Brain microvascular endothelial cell (primary cell): ENCODE measurements around the gene ATP5F1E.

Experiments used
- DNase-seq: peaks from one replicate; pipeline ENCODE4 v3.0.0-alpha.2; 2020
- H3K27ac ChIP-seq: fragments of 250-450 bp; sonication (Bioruptor Pico); 2 replicates; pipeline ENCODE4 v1.5.1; 2020; ENCODE audit warnings: mild to moderate bottlenecking, moderate library complexity
- H3K27me3 ChIP-seq: fragments of 250-450 bp; sonication (Bioruptor Pico); replicated peaks from 2 replicates; pipeline ENCODE4 v1.5.1; 2020; ENCODE audit warnings: mild to moderate bottlenecking
- H3K36me3 ChIP-seq: fragments of 250-450 bp; sonication (Bioruptor Pico); replicated peaks from 2 replicates; pipeline ENCODE4 v1.5.1; 2020; ENCODE audit warnings: mild to moderate bottlenecking
- H3K4me3 ChIP-seq: 2 replicates; pipeline ENCODE4 v1.5.1; 2011; ENCODE audit warnings: low read depth, mild to moderate bottlenecking, control low read depth, low read length, moderate library complexity
- in situ Hi-C: cut with HindIII; loops from 2 replicates; pipeline ENCODE4 v1.10.0; 2017; ENCODE audit warnings: low sequenced_read_pairs, low pct_ligation_motif_present
- TF ChIP-seq, protein P1 (sequence below): IDR thresholded peaks from 2 replicates; pipeline ENCODE4 v1.5.1; 2011; ENCODE audit warnings: low read depth, mild to moderate bottlenecking, moderate library complexity, low read length, control low read depth, inconsistent platforms; ENCODE audit errors: missing control alignments

The ATP5F1E gene

DNA sequence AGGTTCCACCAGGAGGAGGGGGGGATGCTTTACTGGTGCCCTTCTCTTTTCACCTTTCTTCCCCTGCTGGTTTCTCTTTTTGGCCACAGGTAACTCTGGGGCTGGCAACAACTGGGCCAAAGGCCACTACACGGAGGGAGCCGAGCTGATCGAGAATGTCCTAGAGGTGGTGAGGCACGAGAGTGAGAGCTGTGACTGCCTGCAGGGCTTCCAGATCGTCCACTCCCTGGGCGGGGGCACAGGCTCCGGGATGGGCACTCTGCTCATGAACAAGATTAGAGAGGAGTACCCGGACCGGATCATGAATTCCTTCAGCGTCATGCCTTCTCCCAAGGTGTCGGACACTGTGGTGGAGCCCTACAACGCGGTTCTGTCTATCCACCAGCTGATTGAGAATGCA, 8.5 kb downstream of the ATP5F1E start:
- TF ChIP-seq, protein P1, sequence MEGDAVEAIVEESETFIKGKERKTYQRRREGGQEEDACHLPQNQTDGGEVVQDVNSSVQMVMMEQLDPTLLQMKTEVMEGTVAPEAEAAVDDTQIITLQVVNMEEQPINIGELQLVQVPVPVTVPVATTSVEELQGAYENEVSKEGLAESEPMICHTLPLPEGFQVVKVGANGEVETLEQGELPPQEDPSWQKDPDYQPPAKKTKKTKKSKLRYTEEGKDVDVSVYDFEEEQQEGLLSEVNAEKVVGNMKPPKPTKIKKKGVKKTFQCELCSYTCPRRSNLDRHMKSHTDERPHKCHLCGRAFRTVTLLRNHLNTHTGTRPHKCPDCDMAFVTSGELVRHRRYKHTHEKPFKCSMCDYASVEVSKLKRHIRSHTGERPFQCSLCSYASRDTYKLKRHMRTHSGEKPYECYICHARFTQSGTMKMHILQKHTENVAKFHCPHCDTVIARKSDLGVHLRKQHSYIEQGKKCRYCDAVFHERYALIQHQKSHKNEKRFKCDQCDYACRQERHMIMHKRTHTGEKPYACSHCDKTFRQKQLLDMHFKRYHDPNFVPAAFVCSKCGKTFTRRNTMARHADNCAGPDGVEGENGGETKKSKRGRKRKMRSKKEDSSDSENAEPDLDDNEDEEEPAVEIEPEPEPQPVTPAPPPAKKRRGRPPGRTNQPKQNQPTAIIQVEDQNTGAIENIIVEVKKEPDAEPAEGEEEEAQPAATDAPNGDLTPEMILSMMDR = no peak
- H3K36me3 ChIP-seq = peaks cover 40% of the 10 kb centered on the region
- H3K27me3 ChIP-seq = no peaks in the 10 kb centered on the region
- H3K4me3 ChIP-seq = no peak overlapping the region
- no peak overlapping the region for H3K27ac ChIP-seq
- in situ Hi-C loops = no loop called here
- DNase-seq = no peak

GRCh38 chr20:59022754-59023153, 9.4 kb downstream of the ATP5F1E start:
- H3K4me3 ChIP-seq = no peak overlapping the region
- DNase-seq = no peak
- TF ChIP-seq, protein P1 = no peak
- no peaks in the 10 kb centered on the region for H3K27me3 ChIP-seq
- no peak overlapping the region for H3K27ac ChIP-seq
- in situ Hi-C loops = no loop called here
- H3K36me3 ChIP-seq = peaks cover 37% of the 10 kb centered on the region

DNA sequence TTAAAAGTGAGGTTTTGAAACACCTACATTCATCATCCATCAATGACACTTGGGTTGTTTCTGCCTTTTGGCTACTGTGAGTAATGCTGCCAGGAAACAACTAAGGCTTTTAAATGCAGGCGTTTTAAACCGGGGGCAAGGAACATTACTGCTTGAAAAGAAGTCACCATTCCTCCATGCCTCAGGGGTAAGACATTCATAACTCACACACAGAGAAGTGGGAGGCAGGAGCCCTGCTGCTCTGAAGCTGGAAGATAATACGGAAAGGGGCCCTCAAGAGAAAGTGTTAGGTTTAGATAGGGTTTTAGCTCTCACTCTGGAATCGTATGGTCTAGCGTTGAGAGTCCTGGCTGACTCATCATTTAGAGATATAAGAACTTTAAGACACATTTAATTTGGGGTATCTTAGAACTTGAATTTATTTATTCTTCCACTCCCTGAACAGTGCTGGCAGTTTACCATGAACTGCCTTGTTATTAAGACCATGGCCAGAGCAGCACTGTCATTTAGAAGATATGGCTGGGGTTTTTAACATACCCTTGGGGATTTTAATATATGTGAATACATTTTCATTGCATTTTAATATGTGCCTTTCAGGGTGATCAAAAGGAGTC, 11.1 kb downstream of the ATP5F1E start:
- in situ Hi-C loops = no loop called here
- Histone ChIP-seq H3K4me3 (no peak overlapping the region), H3K27ac (no peak overlapping the region), H3K36me3 (peaks cover 28% of the 10 kb centered on the region), H3K27me3 (no peaks in the 10 kb centered on the region)
- TF ChIP-seq, protein P1 = no peak
- peak; percentile 20 for DNase-seq

DNA sequence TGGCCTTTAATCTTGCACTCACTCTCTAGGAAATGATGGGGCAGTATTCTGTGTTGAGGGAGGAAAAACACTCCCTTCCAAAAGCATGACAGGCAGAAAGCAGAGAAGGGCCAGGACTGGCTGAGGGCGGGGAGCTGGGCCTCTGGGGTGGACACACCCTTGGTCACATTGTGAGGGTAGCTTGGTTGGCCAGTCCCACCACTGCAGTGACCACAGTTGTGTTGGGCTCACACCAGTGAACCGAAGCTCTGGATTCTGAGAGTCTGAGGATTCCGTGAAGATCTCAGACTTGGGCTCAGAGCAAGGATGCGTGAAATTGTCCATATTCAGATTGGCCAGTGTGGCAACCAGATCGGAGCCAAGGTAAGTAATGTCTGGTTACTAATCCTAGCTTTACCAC, 12.9 kb downstream of the ATP5F1E start, which contains the start of gene TUBB1:
Gene TUBB1 (plus strand): TSS at position 213 of the 400 bp plus-strand sequence. CDS start 94 bp downstream, at position 307.
- no peak for DNase-seq
- Histone ChIP-seq H3K36me3 (peaks cover 15% of the 10 kb centered on the region), H3K27ac (no peak within 1 kb of the TSS), H3K27me3 (no peaks in the 10 kb centered on the region), H3K4me3 (no peak within 1 kb of the TSS)
- in situ Hi-C loops = no loop called here
- TF ChIP-seq, protein P1 = no peak

DNA sequence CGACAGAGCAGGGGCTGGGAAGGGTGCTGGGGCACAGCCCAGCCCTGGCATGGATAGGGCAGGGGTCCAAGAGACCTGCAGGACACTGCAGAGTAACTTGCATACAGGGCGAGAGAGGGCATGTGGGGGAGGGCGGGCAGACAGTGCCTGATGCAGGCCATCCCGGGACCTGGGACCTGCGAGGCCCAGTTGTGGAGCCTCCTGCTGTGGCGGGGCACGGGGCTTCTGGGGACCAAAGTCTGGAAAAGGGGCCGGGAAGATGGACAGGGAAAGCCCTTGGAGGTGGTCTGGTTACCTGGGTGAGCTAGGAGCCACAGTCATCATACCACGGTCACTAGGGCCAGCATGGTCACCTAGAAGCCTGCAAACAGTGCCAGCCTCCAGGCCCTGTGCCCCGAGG, 13.3 kb downstream of the ATP5F1E start:
- in situ Hi-C loops = no loop called here
- H3K4me3 ChIP-seq = no peak overlapping the region
- H3K27ac ChIP-seq = no peak overlapping the region
- no peaks in the 10 kb centered on the region for H3K27me3 ChIP-seq
- no peak for DNase-seq
- TF ChIP-seq, protein P1 = no peak
- H3K36me3 ChIP-seq = peaks cover 11% of the 10 kb centered on the region

DNA sequence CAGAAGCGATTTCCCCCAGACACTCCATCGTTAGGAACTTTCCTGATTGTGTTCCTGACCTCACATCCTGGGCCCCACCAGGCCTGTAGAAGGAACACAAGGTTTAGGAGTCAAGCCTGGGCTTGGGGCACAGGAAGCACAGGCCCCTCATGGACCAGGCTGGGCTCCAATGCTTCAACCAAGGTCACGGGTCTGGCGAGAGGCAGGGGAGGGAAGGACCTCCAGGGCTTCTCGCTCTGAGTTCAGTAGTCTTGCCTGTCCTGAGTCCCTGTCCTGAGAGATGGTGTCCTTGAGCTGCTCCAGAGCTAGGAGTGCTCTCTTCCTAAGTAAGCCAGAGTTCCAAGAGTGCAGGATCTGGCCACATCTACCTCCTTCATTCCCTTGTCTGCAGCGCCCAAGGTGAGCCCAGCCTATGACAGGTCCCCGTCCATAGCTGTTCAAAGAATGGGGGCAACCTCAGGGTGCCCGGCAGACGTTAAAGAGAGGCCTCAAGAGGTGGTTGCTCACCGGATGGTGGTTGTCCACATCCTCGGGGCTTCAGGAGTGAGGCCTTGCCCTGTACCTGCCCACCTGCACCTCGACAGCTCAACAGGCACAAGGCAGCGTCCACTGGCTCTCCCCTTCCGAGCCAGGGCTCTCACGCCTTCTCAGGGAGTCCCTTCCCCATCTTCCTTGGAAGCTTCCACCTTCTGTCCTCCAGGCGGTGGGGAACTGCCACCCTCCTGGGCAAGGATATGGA, 14.5 kb downstream of the ATP5F1E start:
- H3K27me3 ChIP-seq = no peaks in the 10 kb centered on the region
- no peak for DNase-seq
- TF ChIP-seq, protein P1 = no peak
- in situ Hi-C loops = no loop called here
- H3K36me3 ChIP-seq = peaks cover under 1% of the 10 kb centered on the region
- H3K27ac ChIP-seq = no peak overlapping the region
- H3K4me3 ChIP-seq = no peak overlapping the region
